Upper lobe of left lung (tissue), 6 donors: ENCODE measurements around the gene ATG7. TPM values are rescaled to one million over a fixed set of nuclear protein-coding genes. Genes with fewer than 3 reads are reported as not detected.

ENCODE experiments used
- ATAC-seq, 2 donors: fragments of 200-7000 bp; cut with Tn5 transposase; one replicate each; pipeline ENCODE4 v1.9.1; 2022; ENCODE audit warnings: mild to moderate bottlenecking in 2 of 2, moderate library complexity in 2 of 2; ENCODE audit not compliant: low FRiP score in 2 of 2
- DNase-seq, 2 donors: peaks; one replicate each; pipeline ENCODE4 v3.0.0-alpha.2; 2019 to 2020
- H3K27ac ChIP-seq, 4 donors: fragments of 200-600 bp; sonication (generic); one replicate each; pipeline ENCODE4 v1.5.1; 2016 to 2019
- H3K27me3 ChIP-seq, 4 donors: fragments of 200-600 bp; sonication (generic); one replicate each; pipeline ENCODE4 v1.5.1; 2017 to 2019
- H3K36me3 ChIP-seq, 4 donors: fragments of 200-600 bp; sonication (generic); one replicate each; pipeline ENCODE4 v1.5.1; 2016 to 2019
- H3K4me1 ChIP-seq, 4 donors: fragments of 200-600 bp; sonication (generic); one replicate each; pipeline ENCODE4 v1.5.1; 2018 to 2019
- H3K4me3 ChIP-seq, 4 donors: fragments of 200-600 bp; sonication (generic); one replicate each; pipeline ENCODE4 v1.5.1; 2017 to 2019; ENCODE audit warnings: mild to moderate bottlenecking in 2 of 4, moderate library complexity in 1 of 4
- H3K9me3 ChIP-seq, 4 donors: fragments of 200-600 bp; sonication (generic); one replicate each; pipeline ENCODE4 v1.5.1; 2018 to 2019
- EP300 ChIP-seq, 4 donors: sonication (generic); formaldehyde crosslinking; IDR thresholded peaks; one replicate each; pipeline ENCODE4 v1.5.1; 2017; ENCODE audit warnings: antibody characterized with exemption in 4 of 4, control low read depth in 2 of 4
- POLR2A ChIP-seq, 4 donors: fragments of 450-650 bp; IDR thresholded peaks; one replicate each; pipeline ENCODE4 v1.5.1; 2016 to 2017; ENCODE audit warnings: antibody characterized with exemption in 4 of 4, mild to moderate bottlenecking in 2 of 4
- POLR2AphosphoS5 ChIP-seq, 2 donors: sonication (generic); formaldehyde crosslinking; IDR thresholded peaks; one replicate each; pipeline ENCODE4 v1.5.1; 2017; ENCODE audit warnings: antibody characterized with exemption in 2 of 2
- WGBS, 2 donors: methylation state at CpG; one replicate each; pipeline ENCODE4 v1.1.5; 2017 to 2018; 5-methylcytosine and 5-hydroxymethylcytosine counted together
- total RNA-seq, 6 donors: library from RNA; depleted of rRNA in 4 of 6; stranded (reverse); fragments of >200 nt in 4 of 6; gene quantifications; one replicate each; pipeline versions ENCODE4 v1.1.0 to v1.2.1, GENCODE V29; 2016 to 2021
- TF ChIP-seq, protein P1 (sequence below), 6 experiments: fragments of 450-650 bp in 4 of 6; fragments of 200-600 bp in 2 of 6; sonication (generic) in 2 of 6; IDR thresholded peaks; one replicate each; pipeline ENCODE4 v1.5.1; 2016 to 2019; ENCODE audit warnings: antibody characterized with exemption in 6 of 6
- donor health status: DM: no; HTN: no; CAD: no; lungs with moderate emphysema.
- donor health status: DM: no; HTN: yes; CAD: no; lungs with severe emphysema.

The ATG7 gene
- total RNA-seq, 6 donors from 2014 or later, result 52.4 to 195 (median 74.1) TPM

DNA sequence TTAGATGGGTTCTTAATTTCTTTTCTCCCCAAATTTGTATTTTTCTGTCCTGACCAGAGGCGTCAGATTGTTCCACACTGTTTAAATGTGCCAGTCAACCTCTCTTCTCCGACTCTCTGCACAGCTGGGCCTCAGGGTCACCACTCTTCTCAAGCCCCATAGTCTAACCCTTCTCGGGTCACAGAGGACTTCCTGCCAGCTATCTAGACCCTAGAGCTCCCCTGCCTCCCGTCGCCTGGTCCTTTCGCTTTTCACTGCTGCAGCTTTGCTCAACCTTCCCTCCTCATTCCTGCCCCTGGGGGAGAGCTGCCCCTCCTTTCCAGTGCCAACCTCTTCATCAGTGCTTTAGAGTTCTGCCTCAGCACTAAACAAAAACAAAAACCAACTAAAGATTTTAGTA, 151.7 kb downstream of the ATG7 start:
- WGBS, 2 donors, result 91 to 92% methylated on average over 6 of the region's 6 CpGs

DNA sequence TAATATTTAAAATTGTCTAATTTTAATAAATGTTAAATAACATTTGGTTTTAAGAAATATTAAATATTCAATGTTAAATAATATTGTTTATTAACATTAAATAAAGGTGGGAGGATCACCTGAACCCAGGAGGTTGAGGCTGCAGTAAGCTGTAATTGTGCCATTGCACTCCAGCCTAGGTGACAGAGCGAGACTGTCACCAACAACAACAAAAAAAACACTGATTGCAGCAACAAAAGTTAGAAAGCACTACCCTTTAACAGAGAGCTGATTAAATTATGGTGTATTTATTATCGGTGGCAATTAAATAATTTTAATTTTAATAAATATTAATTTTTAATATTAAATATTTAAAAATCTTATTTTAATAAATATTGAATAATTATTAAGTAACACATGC, 152.1 kb downstream of the ATG7 start:
- ATAC-seq (no peak), DNase-seq (no peak)
- Histone ChIP-seq H3K4me1 (no peaks in the 10 kb centered on the region), H3K9me3 (no peaks in the 10 kb centered on the region), H3K36me3 (peaks cover 0 to 8% (median 1%) of the 10 kb centered on the region in 4 donors), H3K4me3 (no peak overlapping the region), H3K27me3 (no peaks in the 10 kb centered on the region), H3K27ac (no peak overlapping the region)
- WGBS, 2 donors, result 95 to 97% methylated on average over 2 of the region's 2 CpGs
- no peak for TF ChIP-seq POLR2A (IDR thresholded peaks at IDR 0.05)
- TF ChIP-seq EP300 (IDR thresholded peaks at IDR 0.05), result no peak
- TF ChIP-seq POLR2AphosphoS5 (IDR thresholded peaks at IDR 0.05), result no peak
- TF ChIP-seq, protein P1, sequence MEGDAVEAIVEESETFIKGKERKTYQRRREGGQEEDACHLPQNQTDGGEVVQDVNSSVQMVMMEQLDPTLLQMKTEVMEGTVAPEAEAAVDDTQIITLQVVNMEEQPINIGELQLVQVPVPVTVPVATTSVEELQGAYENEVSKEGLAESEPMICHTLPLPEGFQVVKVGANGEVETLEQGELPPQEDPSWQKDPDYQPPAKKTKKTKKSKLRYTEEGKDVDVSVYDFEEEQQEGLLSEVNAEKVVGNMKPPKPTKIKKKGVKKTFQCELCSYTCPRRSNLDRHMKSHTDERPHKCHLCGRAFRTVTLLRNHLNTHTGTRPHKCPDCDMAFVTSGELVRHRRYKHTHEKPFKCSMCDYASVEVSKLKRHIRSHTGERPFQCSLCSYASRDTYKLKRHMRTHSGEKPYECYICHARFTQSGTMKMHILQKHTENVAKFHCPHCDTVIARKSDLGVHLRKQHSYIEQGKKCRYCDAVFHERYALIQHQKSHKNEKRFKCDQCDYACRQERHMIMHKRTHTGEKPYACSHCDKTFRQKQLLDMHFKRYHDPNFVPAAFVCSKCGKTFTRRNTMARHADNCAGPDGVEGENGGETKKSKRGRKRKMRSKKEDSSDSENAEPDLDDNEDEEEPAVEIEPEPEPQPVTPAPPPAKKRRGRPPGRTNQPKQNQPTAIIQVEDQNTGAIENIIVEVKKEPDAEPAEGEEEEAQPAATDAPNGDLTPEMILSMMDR (IDR thresholded peaks at IDR 0.05), result no peak

More for the DNA sequence above, 151.7 kb downstream of the ATG7 start:
- Histone ChIP-seq H3K9me3 (no peaks in the 10 kb centered on the region), H3K4me1 (no peaks in the 10 kb centered on the region), H3K27me3 (no peaks in the 10 kb centered on the region), H3K4me3 (no peak overlapping the region), H3K36me3 (peaks cover 0 to 8% (median 1%) of the 10 kb centered on the region in 4 donors), H3K27ac (no peak overlapping the region)
- TF ChIP-seq POLR2AphosphoS5 (IDR thresholded peaks at IDR 0.05), result no peak
- ATAC-seq (no peak), DNase-seq (no peak)

DNA sequence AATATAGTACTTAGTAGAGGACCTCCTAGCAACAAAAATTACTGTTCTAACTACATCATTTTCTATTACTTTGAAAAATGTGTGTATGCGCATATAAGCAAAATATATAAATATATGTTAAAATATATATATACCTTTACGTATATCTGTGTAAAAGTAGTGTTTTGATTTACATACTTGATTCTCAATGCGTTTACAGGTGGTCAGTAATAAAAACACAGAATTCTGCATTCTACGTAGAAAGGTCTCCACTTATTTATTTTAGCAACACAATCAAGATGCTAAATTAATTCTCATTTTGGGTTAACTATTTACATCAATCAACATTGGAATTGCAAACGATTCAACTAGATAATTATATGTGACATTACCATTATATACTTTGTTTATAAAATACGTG, 158.0 kb downstream of the ATG7 start:
- TF ChIP-seq, protein P1 (IDR thresholded peaks at IDR 0.05), result no peak
- TF ChIP-seq EP300 (IDR thresholded peaks at IDR 0.05), result no peak
- TF ChIP-seq POLR2A (IDR thresholded peaks at IDR 0.05), result no peak
- no peak for TF ChIP-seq POLR2AphosphoS5 (IDR thresholded peaks at IDR 0.05)
- ATAC-seq, result no peak

DNA sequence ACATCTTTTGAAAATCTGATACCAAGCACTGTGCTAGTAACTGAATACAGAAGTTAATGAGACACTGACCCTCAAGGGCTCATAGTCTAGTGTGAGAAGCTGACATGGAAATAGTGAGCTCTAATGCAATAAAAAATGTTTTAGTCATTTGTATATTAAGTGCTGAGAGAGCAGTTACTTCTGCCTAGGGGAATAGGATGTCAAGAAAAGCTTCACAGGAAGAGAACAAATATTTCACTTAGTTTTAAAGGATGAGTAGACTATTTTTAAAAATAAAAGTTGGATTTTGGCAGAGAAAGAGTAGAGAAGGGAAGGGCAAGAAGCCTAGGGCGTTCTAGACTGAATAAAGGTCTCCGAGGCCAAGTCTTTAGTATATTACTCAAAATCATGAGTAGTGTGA, 158.4 kb downstream of the ATG7 start:
- TF ChIP-seq POLR2AphosphoS5 (IDR thresholded peaks at IDR 0.05), result no peak
- TF ChIP-seq EP300 (IDR thresholded peaks at IDR 0.05), result no peak
- no peak for TF ChIP-seq POLR2A (IDR thresholded peaks at IDR 0.05)
- ATAC-seq, result peak in 1 of 2 donors; percentile 35
- WGBS, 2 donors, result 83 to 90% methylated on average over 2 of the region's 2 CpGs
- H3K27me3 ChIP-seq, result no peaks in the 10 kb centered on the region
- no peak overlapping the region for H3K27ac ChIP-seq
- DNase-seq, result no peak
- H3K4me3 ChIP-seq, result no peak overlapping the region
- H3K36me3 ChIP-seq, result peaks cover 0 to 8% (median 1%) of the 10 kb centered on the region in 4 donors
- no peaks in the 10 kb centered on the region for H3K9me3 ChIP-seq
- peaks cover 0 to 8% (median 6%) of the 10 kb centered on the region in 4 donors for H3K4me1 ChIP-seq

More for the DNA sequence above, 158.0 kb downstream of the ATG7 start:
- no peak for DNase-seq
- Histone ChIP-seq H3K4me1 (peaks cover 0 to 8% (median 6%) of the 10 kb centered on the region in 4 donors), H3K4me3 (no peak overlapping the region), H3K27ac (no peak overlapping the region), H3K27me3 (no peaks in the 10 kb centered on the region), H3K36me3 (peaks cover 0 to 8% (median 1%) of the 10 kb centered on the region in 4 donors), H3K9me3 (no peaks in the 10 kb centered on the region)
- WGBS, 2 donors, result 79 to 80% methylated on average over 6 of the region's 6 CpGs

DNA sequence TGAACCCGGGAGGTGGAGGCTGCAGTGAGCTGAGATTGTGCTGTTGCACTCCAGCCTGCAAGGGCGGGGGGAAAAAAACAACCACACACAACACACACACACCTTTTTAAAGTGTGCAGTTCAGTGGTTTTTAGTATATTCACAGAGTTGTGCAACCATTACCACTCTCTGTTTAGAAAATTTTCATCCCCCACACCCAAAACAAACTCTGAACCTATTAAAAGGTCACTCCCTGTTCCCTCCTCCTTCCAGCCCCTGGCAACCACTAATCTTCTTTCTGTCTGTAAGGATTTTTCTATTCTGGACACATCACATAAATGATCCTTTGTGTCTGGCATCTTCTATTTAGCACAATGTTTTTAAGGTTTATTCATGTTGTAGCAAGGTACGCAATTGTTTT, 159.1 kb downstream of the ATG7 start:
- Histone ChIP-seq H3K27me3 (no peaks in the 10 kb centered on the region), H3K4me3 (no peak overlapping the region), H3K9me3 (no peaks in the 10 kb centered on the region), H3K4me1 (peaks cover 0 to 8% (median 6%) of the 10 kb centered on the region in 4 donors), H3K27ac (no peak overlapping the region), H3K36me3 (peaks cover 0 to 8% (median 1%) of the 10 kb centered on the region in 4 donors)
- no peak for ATAC-seq
- no peak for DNase-seq
- TF ChIP-seq EP300 (IDR thresholded peaks at IDR 0.05) (no peak), POLR2AphosphoS5 (IDR thresholded peaks at IDR 0.05) (no peak), POLR2A (IDR thresholded peaks at IDR 0.05) (no peak)
- TF ChIP-seq, protein P1 (IDR thresholded peaks at IDR 0.05), result no peak
- WGBS, 2 donors, result 94 to 100% methylated on average over 3 of the region's 3 CpGs

DNA sequence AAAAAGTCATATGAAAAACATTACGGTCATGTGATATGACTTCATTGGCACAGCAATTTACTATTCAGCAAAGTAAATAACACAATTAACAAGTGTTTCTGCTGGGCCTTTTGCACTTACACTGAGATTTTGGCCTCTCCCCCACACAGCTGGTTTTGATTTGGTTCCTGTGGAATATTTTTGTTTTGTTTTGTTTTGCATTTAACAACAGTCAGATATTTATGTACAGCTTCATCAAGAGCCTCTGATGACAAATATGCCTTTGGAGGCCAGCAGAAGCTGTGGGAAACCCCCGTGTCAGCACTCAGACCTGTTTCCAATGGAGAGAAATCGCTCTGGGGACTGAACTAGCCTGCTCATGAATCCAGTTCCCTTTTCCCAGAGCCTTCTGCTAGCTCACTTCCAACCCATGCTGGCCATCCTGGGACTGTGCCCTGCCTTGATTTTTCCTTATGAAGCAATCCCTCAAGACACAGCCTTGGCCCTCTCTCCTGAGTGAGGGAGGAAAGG, 161.9 kb downstream of the ATG7 start:
- H3K36me3 ChIP-seq, result no peaks in the 10 kb centered on the region
- H3K4me3 ChIP-seq, result no peak overlapping the region
- peaks cover 0 to 8% (median 6%) of the 10 kb centered on the region in 4 donors for H3K4me1 ChIP-seq
- WGBS, 2 donors, result 60 to 61% methylated on average over 3 of the region's 3 CpGs
- DNase-seq (peak in 1 of 2 donors; percentile 23), ATAC-seq (peak; percentile 40 to 75)
- TF ChIP-seq POLR2A (IDR thresholded peaks at IDR 0.05) (no peak), EP300 (IDR thresholded peaks at IDR 0.05) (no peak), POLR2AphosphoS5 (IDR thresholded peaks at IDR 0.05) (no peak)
- TF ChIP-seq, protein P1 (IDR thresholded peaks at IDR 0.05), result no peak
- H3K9me3 ChIP-seq, result no peaks in the 10 kb centered on the region
- H3K27me3 ChIP-seq, result no peaks in the 10 kb centered on the region
- H3K27ac ChIP-seq, result peak overlapping the region; percentile 1 to 40 (median 22)
